GM23248 (cell line): Measurements from ENCODE around the gene WDR55.

Experiments used
- EZH2 ChIP-seq: fragments of 200-600 bp; sonication (generic); IDR thresholded peaks from 2 replicates; pipeline ENCODE4 v1.6.1; 2018; ENCODE audit warnings: antibody characterized with exemption, mild to moderate bottlenecking; ENCODE audit not compliant: insufficient read depth, poor library complexity, severe bottlenecking
- EZH2phosphoT487 ChIP-seq: fragments of 200-600 bp; sonication (generic); IDR thresholded peaks from 2 replicates; pipeline ENCODE4 v1.6.1; 2018; ENCODE audit warnings: antibody characterized with exemption, moderate library complexity, mild to moderate bottlenecking, low read depth; ENCODE audit not compliant: insufficient read depth

- no peak for TF ChIP-seq EZH2
- TF ChIP-seq EZH2phosphoT487: no peak
These were observed 8.7 kb downstream of the WDR55 start, which contains the start of gene DND1 for GRCh38 chr5:140673187-140673976.
